IMR-90 (cell line): ENCODE results near the gene PPP3CB. TPM values are rescaled to one million over a fixed set of nuclear protein-coding genes. Genes with fewer than 3 reads are reported as not detected.

Experiments used
- ATAC-seq: fragments of 200-7000 bp; cut with Tn5 transposase; 2 replicates; pipeline ENCODE4 v1.9.1; 2020; ENCODE audit warnings: low read depth, mild to moderate bottlenecking, moderate library complexity
- BruUV-seq: library from RNA; stranded (reverse); fragments of 400-500 nt; replicated peaks from 2 replicates; lab custom pipeline; 2021; lab: Mats Ljungman, UMichigan
- CTCF ChIA-PET: fragments of 300-600 bp; formaldehyde crosslinking; extraction: SDS; loops from one replicate; lab custom pipeline; 2021; ENCODE audit warnings: antibody characterized with exemption; lab: Yijun Ruan, JAX
- POLR2A ChIA-PET: fragments of 300-600 bp; sonication (Branson Sonifier 250); formaldehyde crosslinking; loops from one replicate; lab custom pipeline; 2022; ENCODE audit warnings: antibody characterized with exemption; ENCODE audit not compliant: unreplicated experiment; lab: Charles Lee
- DNase-seq: peaks from one replicate; pipeline ENCODE4 v3.0.0; 2013
- H2AFZ ChIP-seq: replicated peaks from 2 replicates; pipeline ENCODE3; 2013; ENCODE audit warnings: low read length, mild to moderate bottlenecking; ENCODE audit not compliant: poor library complexity
- H2AK5ac ChIP-seq: 2 replicates; pipeline ENCODE4 v1.6.1; 2013; ENCODE audit warnings: low read depth, low read length, inconsistent platforms
- H2AK9ac ChIP-seq: replicated peaks from 2 replicates; pipeline ENCODE3; 2013; ENCODE audit warnings: mild to moderate bottlenecking, low read depth, low read length, moderate library complexity; ENCODE audit not compliant: poor library complexity
- H2BK120ac ChIP-seq: 2 replicates; pipeline ENCODE4 v1.6.1; 2013; ENCODE audit warnings: low read depth, low read length, inconsistent platforms
- H2BK15ac ChIP-seq: 3 replicates; pipeline ENCODE4 v1.6.1; 2013; ENCODE audit warnings: low read depth, low read length, inconsistent platforms
- H2BK20ac ChIP-seq: 2 replicates; pipeline ENCODE4 v1.6.1; 2013; ENCODE audit warnings: low read depth, mild to moderate bottlenecking, inconsistent platforms, low read length, moderate library complexity
- H2BK5ac ChIP-seq: 2 replicates; pipeline ENCODE4 v1.6.1; 2013; ENCODE audit warnings: mild to moderate bottlenecking, low read depth, low read length, inconsistent platforms; ENCODE audit not compliant: poor library complexity, severe bottlenecking
- H3K14ac ChIP-seq: replicated peaks from 2 replicates; pipeline ENCODE4 v1.6.1; 2013; ENCODE audit warnings: low read depth, low read length, inconsistent platforms
- H3K18ac ChIP-seq: 2 replicates; pipeline ENCODE4 v1.6.1; 2013; ENCODE audit warnings: low read depth, low read length, control low read depth
- H3K23ac ChIP-seq: 2 replicates; pipeline ENCODE4 v1.6.1; 2013; ENCODE audit warnings: low read depth, low read length, inconsistent platforms
- H3K27ac ChIP-seq: 2 replicates; pipeline ENCODE4 v1.5.1; 2013; ENCODE audit warnings: mild to moderate bottlenecking, control low read depth, low read length; ENCODE audit not compliant: insufficient read depth
- H3K27me3 ChIP-seq: 2 replicates; pipeline ENCODE4 v1.6.1; 2013; ENCODE audit warnings: low read length; ENCODE audit not compliant: control insufficient read depth, insufficient read depth
- H3K36me3 ChIP-seq: 2 replicates; pipeline ENCODE4 v1.6.1; 2013; ENCODE audit warnings: low read length, mixed read lengths; ENCODE audit not compliant: control insufficient read depth, insufficient read depth
- H3K4ac ChIP-seq: 2 replicates; pipeline ENCODE4 v1.6.1; 2013; ENCODE audit warnings: low read depth, low read length, inconsistent platforms
- H3K4me1 ChIP-seq: 2 replicates; pipeline ENCODE4 v1.6.1; 2013; ENCODE audit warnings: low read length, mixed read lengths; ENCODE audit not compliant: control insufficient read depth, insufficient read depth
- H3K4me2 ChIP-seq: 2 replicates; pipeline ENCODE4 v1.6.1; 2013; ENCODE audit warnings: low read depth, mild to moderate bottlenecking, control low read depth, low read length, moderate library complexity
- H3K4me3 ChIP-seq: 2 replicates; pipeline ENCODE4 v1.5.1; 2013; ENCODE audit warnings: low read depth, mild to moderate bottlenecking, control low read depth, low read length, moderate library complexity; ENCODE audit not compliant: insufficient read depth
- H3K56ac ChIP-seq: 2 replicates; pipeline ENCODE4 v1.6.1; 2013; ENCODE audit warnings: low read length, inconsistent platforms; ENCODE audit not compliant: insufficient read depth; ENCODE audit errors: extremely low read depth
- H3K79me1 ChIP-seq, 2 experiments: 2 replicates each; pipeline ENCODE4 v1.6.1; 2013; ENCODE audit warnings: low read length in 2 of 2, inconsistent platforms in 1 of 2, low read depth in 1 of 2
- H3K9ac ChIP-seq: 2 replicates; pipeline ENCODE4 v1.6.1; 2013; ENCODE audit warnings: low read depth, low read length, control low read depth
- H3K9me1 ChIP-seq: 2 replicates; pipeline ENCODE4 v1.6.1; 2013; ENCODE audit warnings: low read length, inconsistent platforms; ENCODE audit not compliant: insufficient read depth
- H3K9me3 ChIP-seq: 2 replicates; pipeline ENCODE4 v1.6.1; 2013; ENCODE audit warnings: low read length; ENCODE audit not compliant: control insufficient read depth, insufficient read depth
- H4K20me1 ChIP-seq: 2 replicates; pipeline ENCODE4 v1.6.1; 2013; ENCODE audit warnings: low read length, inconsistent platforms; ENCODE audit not compliant: insufficient read depth
- H4K5ac ChIP-seq: 2 replicates; pipeline ENCODE4 v1.6.1; 2013; ENCODE audit warnings: mild to moderate bottlenecking, low read depth, low read length, control low read depth
- H4K8ac ChIP-seq, 2 experiments: 2 replicates each; pipeline ENCODE4 v1.6.1; 2013; ENCODE audit warnings: low read depth in 2 of 2, low read length in 2 of 2, control low read depth in 1 of 2, inconsistent platforms in 1 of 2
- H4K91ac ChIP-seq: 2 replicates; pipeline ENCODE4 v1.6.1; 2013; ENCODE audit warnings: low read depth, low read length, inconsistent platforms; ENCODE audit not compliant: insufficient read depth
- RFX5 ChIP-seq: IDR thresholded peaks from 2 replicates; pipeline ENCODE4 v1.8.0; 2012; ENCODE audit warnings: low read depth, mild to moderate bottlenecking, low read length, moderate library complexity
- SMC3 ChIP-seq: fragments of 150-350 bp; IDR thresholded peaks from 2 replicates; pipeline ENCODE4 v1.6.1; 2016; ENCODE audit warnings: low read depth, mild to moderate bottlenecking, antibody characterized with exemption, low read length, moderate library complexity
- WGBS, 2 experiments: methylation state at CpG; one replicate each; pipeline versions ENCODE4 v1.1.5 to v1.1.7; 2013; ENCODE audit warnings: missing lambda C conversion rate in 2 of 2; ENCODE audit not compliant: insufficient read length in 1 of 2; ENCODE audit errors: extremely low coverage in 2 of 2; 5-methylcytosine and 5-hydroxymethylcytosine counted together
- dilution Hi-C: fragments of 300-500 bp; cut with HindIII; formaldehyde crosslinking; loops from one replicate; pipeline ENCODE4 v1.14.3; 2018; ENCODE audit warnings: low sequenced_read_pairs; ENCODE audit not compliant: unreplicated experiment
- in situ Hi-C: fragments of 300-500 bp; cut with MboI; formaldehyde crosslinking; loops from 3 replicates; pipeline ENCODE4 v1.14.3; 2019; ENCODE audit warnings: low sequenced_read_pairs, inconsistent platforms, mixed read lengths
- intact Hi-C: fragments of 100-400 bp; cut with micrococcal nuclease; formaldehyde crosslinking; loops from 2 replicates; pipeline ENCODE4 v1.10.0; 2022
- polyA plus RNA-seq, 3 experiments: library from polyadenylated mRNA; depleted of rRNA; stranded (reverse); fragments of >200 nt; gene quantifications; 2 replicates each; pipeline ENCODE4 v1.2.3, GENCODE V29; 2012; ENCODE audit warnings: low replicate concordance in 1 of 3
- total RNA-seq: library from RNA; depleted of rRNA; stranded (reverse); fragments of >200 nt; gene quantifications from 2 replicates; pipeline ENCODE4 v1.2.3, GENCODE V29; 2012
- TF ChIP-seq, protein P1 (sequence below): fragments of 150-350 bp; IDR thresholded peaks from 2 replicates; pipeline ENCODE4 v1.6.1; 2017; ENCODE audit warnings: mild to moderate bottlenecking, antibody characterized with exemption, low read length, low read depth

The PPP3CB gene
- total and polyA plus RNA-seq, 2 of the 4 experiments (the other 2 are of a cell fraction): 22.9 to 36.4 TPM

DNA sequence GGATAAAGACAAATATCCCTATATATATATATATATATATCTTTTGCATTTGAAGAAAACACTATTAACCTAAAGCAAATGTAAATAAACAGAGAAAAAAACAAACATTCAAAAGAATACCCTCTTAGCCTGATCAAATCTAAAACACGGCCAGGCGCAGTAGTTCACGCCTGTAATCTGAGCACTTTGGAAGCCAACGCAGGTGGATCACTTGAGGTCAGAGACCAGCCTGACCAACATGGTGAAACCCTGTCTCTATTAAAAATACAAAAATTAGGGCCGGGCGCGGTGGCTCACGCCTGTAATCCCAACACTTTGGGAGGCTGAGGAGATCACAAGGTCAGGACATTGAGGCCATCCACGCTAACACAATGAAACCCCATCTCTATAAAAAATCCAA is 91.1 kb downstream of the PPP3CB start:
- H2AK5ac ChIP-seq: no peak overlapping the region
- H2AFZ ChIP-seq: no peak overlapping the region
- no peaks in the 10 kb centered on the region for H3K9me3 ChIP-seq
- no peak overlapping the region for H4K5ac ChIP-seq
- no peak overlapping the region for H2BK20ac ChIP-seq
- TF ChIP-seq, protein P1, sequence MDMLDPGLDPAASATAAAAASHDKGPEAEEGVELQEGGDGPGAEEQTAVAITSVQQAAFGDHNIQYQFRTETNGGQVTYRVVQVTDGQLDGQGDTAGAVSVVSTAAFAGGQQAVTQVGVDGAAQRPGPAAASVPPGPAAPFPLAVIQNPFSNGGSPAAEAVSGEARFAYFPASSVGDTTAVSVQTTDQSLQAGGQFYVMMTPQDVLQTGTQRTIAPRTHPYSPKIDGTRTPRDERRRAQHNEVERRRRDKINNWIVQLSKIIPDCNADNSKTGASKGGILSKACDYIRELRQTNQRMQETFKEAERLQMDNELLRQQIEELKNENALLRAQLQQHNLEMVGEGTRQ: no peak
- no peak for TF ChIP-seq SMC3
- TF ChIP-seq RFX5: no peak
- no peak overlapping the region for H3K18ac ChIP-seq
- H3K27me3 ChIP-seq: no peaks in the 10 kb centered on the region
- peaks cover 34% of the 10 kb centered on the region for H4K20me1 ChIP-seq
- H3K27ac ChIP-seq: no peak overlapping the region
- no peak overlapping the region for H4K91ac ChIP-seq
- no peak overlapping the region for H3K4me3 ChIP-seq
- no TSS peak for BruUV-seq
- no peak overlapping the region for H3K14ac ChIP-seq
- H4K8ac ChIP-seq: no peak overlapping the region
- no peak overlapping the region for H2BK5ac ChIP-seq
- intact Hi-C loops: no loop called here
- no peaks in the 10 kb centered on the region; the same call in 1 of the 2 replicates for H3K36me3 ChIP-seq
- CTCF ChIA-PET: no interaction called here
- in situ Hi-C loops: no loop called here
- no peak overlapping the region for H3K9ac ChIP-seq
- H2AK9ac ChIP-seq: no peak overlapping the region
- H3K79me1 ChIP-seq: peaks cover 21 to 60% of the 10 kb centered on the region in 2 experiments
- dilution Hi-C loops: no loop called here
- H2BK120ac ChIP-seq: no peak overlapping the region
- H3K9me1 ChIP-seq: peaks cover 8% of the 10 kb centered on the region
- H3K23ac ChIP-seq: no peak overlapping the region
- DNase-seq (no peak), ATAC-seq (no peak)
- no peak overlapping the region for H3K4me2 ChIP-seq
- H3K4me1 ChIP-seq: no peaks in the 10 kb centered on the region
- no CpG with 5 or more reads among the region's 9 CpGs for WGBS, 2 experiments
- H3K56ac ChIP-seq: no peak overlapping the region
- H3K4ac ChIP-seq: no peak overlapping the region
- POLR2A ChIA-PET: no interaction called here
- H2BK15ac ChIP-seq: no peak overlapping the region
